ENCODE results near the gene LIPC.

LIPC gene

GRCh38 chr15:58544756-58545155 lies 113.0 kb downstream of the LIPC start:
- DNase-seq: no peak

- DNase-seq: no peak
These were observed 113.7 kb downstream of the LIPC start for GRCh38 chr15:58545307-58546065.

- no peak for DNase-seq
These were observed 114.3 kb downstream of the LIPC start for GRCh38 chr15:58546066-58546591.

GRCh38 chr15:58546635-58547627 lies 115.1 kb downstream of the LIPC start:
- DNase-seq: no peak

- no peak for DNase-seq
These were observed 116.0 kb downstream of the LIPC start for GRCh38 chr15:58547628-58548307.

- DNase-seq: no peak
These were observed 116.7 kb downstream of the LIPC start for GRCh38 chr15:58548308-58549012.

GRCh38 chr15:58549013-58549784 lies 117.4 kb downstream of the LIPC start:
- no peak for DNase-seq

- no peak for DNase-seq
These were observed 117.9 kb downstream of the LIPC start for GRCh38 chr15:58549785-58550074.

GRCh38 chr15:58551084-58551763 lies 119.4 kb downstream of the LIPC start:
- DNase-seq: peak in 1 of 6 experiments; percentile 18

GRCh38 chr15:58551764-58552504 lies 120.1 kb downstream of the LIPC start:
- DNase-seq: no peak

GRCh38 chr15:58552505-58553364 lies 120.9 kb downstream of the LIPC start:
- DNase-seq: no peak

- DNase-seq: no peak
These were observed 121.7 kb downstream of the LIPC start for GRCh38 chr15:58553365-58553918.

GRCh38 chr15:58554758-58555157 lies 123.0 kb downstream of the LIPC start:
- no peak for DNase-seq

GRCh38 chr15:58555162-58556027 lies 123.6 kb downstream of the LIPC start:
- DNase-seq: no peak

- DNase-seq: no peak
These were observed 124.2 kb downstream of the LIPC start for GRCh38 chr15:58556028-58556361.

- no peak for DNase-seq
These were observed 124.8 kb downstream of the LIPC start for GRCh38 chr15:58556541-58556940.

GRCh38 chr15:58558777-58559176 lies 127.0 kb downstream of the LIPC start:
- DNase-seq: no peak

Data from stimulated activated naive CD4-positive, alpha-beta T cell (primary cell).